ENCODE data around the gene CCDC12.

CCDC12 gene

GRCh38 chr3:47008234-47008796 lies 31.8 kb upstream of the CCDC12 start:
- no peak for DNase-seq (ENCODE audit: low read depth)
- no peak overlapping the region for H3K4me3 ChIP-seq (ENCODE audit: low read length)
- no peak for TF ChIP-seq CTCF (IDR thresholded peaks at IDR 0.05; ENCODE audit: insufficient read depth, low read depth, low read length, missing control alignments)

GRCh38 chr3:47007482-47008233 lies 31.1 kb upstream of the CCDC12 start:
- H3K4me3 ChIP-seq (ENCODE audit: low read length) = no peak overlapping the region
- TF ChIP-seq CTCF (IDR thresholded peaks at IDR 0.05; ENCODE audit: insufficient read depth, low read depth, low read length, missing control alignments) = no peak
- DNase-seq (ENCODE audit: low read depth) = no peak

- TF ChIP-seq CTCF (IDR thresholded peaks at IDR 0.05; ENCODE audit: insufficient read depth, low read depth, low read length, missing control alignments) = no peak
- H3K4me3 ChIP-seq (ENCODE audit: low read length) = no peak overlapping the region
- DNase-seq (ENCODE audit: low read depth) = no peak
Observed at GRCh38 chr3:47007001-47007400, 30.5 kb upstream of the CCDC12 start.

GRCh38 chr3:47006145-47006651 lies 29.7 kb upstream of the CCDC12 start:
- DNase-seq (ENCODE audit: low read depth) = no peak
- TF ChIP-seq CTCF (IDR thresholded peaks at IDR 0.05; ENCODE audit: insufficient read depth, low read depth, low read length, missing control alignments) = no peak
- H3K4me3 ChIP-seq (ENCODE audit: low read length) = no peak overlapping the region

- no peak for TF ChIP-seq CTCF (IDR thresholded peaks at IDR 0.05; ENCODE audit: insufficient read depth, low read depth, low read length, missing control alignments)
- DNase-seq (ENCODE audit: low read depth) = no peak
- no peak overlapping the region for H3K4me3 ChIP-seq (ENCODE audit: low read length)
Observed at GRCh38 chr3:47005212-47006144, 28.9 kb upstream of the CCDC12 start.

- TF ChIP-seq CTCF (IDR thresholded peaks at IDR 0.05; ENCODE audit: insufficient read depth, low read depth, low read length, missing control alignments) = no peak
- no peak overlapping the region for H3K4me3 ChIP-seq (ENCODE audit: low read length)
- DNase-seq (ENCODE audit: low read depth) = no peak
Observed at GRCh38 chr3:47004369-47005211, 28.0 kb upstream of the CCDC12 start.
